GM23248 (cell line): ENCODE results near the gene LMO7.

Experiments
- EZH2 ChIP-seq: fragments of 200-600 bp; sonication (generic); IDR thresholded peaks from 2 replicates; pipeline ENCODE4 v1.6.1; 2018; ENCODE audit warnings: antibody characterized with exemption, mild to moderate bottlenecking; ENCODE audit not compliant: insufficient read depth, poor library complexity, severe bottlenecking
- EZH2phosphoT487 ChIP-seq: fragments of 200-600 bp; sonication (generic); IDR thresholded peaks from 2 replicates; pipeline ENCODE4 v1.6.1; 2018; ENCODE audit warnings: antibody characterized with exemption, moderate library complexity, mild to moderate bottlenecking, low read depth; ENCODE audit not compliant: insufficient read depth

DNA sequence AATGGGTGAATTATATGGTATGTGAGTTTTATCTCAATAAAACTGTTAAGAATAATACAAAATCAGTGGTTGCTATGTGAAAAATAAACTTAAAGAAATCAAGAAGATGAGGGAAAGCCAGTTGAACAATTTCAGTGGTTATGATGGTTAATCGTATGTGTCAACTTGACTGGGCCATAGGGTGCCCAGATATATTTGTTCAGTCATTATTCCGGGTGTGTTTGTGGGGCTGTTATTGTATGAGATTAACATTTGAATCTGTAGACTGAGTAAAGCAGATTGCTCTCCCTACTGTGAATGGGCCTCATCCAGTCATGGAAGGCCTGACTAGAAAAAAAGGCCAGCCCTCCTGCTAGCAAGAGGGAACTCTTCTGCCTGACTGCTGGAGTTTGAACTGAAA lies 109.3 kb downstream of the LMO7 start:
- TF ChIP-seq EZH2: no peak
- no peak for TF ChIP-seq EZH2phosphoT487
